GM18868 (cell line): Measurements from ENCODE around the gene CCR9.

ENCODE experiments used
- ATAC-seq: cut with Tn5 transposase; IDR thresholded peaks from one replicate; pipeline ENCODE4 v1.9.1; 2021; ENCODE audit warnings: mild to moderate bottlenecking, moderate library complexity; ENCODE audit not compliant: unreplicated experiment

Gene CCR9

DNA sequence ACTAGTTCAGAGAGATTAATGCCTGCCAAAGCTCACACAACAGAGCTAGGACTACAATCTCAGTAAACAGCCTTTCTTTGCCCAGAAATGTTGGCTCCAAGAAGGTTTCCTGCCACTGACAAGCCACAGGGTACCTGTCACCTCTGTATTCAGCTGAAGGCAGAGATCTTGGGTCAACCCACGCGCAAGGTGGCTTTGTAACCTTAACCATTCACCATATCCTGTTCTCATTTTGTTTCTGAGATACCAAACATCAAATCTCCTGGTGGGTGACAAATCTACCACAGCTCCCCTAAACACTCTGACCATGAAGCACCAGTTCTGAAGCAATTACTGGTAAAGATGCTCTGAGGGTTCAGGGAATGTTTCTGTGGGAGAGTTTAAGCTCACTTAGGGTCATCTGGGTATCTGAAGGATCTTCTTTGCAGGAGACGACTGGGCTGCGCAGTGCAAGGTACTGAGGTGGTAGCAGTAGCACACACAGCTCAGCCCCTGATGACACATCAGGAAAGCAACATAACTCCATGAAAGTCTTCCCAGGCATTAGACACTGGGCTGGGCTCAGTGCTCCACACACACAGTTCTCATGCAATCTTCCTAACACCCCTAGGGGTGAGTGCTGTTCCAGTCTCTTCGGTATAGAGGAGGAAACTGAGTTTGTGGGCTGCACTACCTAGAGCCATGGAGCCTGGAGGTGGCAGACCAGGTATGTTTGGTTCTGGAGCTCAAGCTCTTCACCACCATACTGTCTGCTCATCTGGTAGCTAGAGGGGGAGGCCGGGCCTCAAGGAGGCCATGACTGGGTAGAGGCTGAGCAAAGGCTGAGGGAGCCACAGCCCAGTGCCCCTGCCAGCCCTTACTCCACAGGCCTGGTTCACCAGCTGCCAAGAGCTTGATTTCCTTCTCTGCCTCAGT is 64.6 kb downstream of the CCR9 start:
- no peak for ATAC-seq

DNA sequence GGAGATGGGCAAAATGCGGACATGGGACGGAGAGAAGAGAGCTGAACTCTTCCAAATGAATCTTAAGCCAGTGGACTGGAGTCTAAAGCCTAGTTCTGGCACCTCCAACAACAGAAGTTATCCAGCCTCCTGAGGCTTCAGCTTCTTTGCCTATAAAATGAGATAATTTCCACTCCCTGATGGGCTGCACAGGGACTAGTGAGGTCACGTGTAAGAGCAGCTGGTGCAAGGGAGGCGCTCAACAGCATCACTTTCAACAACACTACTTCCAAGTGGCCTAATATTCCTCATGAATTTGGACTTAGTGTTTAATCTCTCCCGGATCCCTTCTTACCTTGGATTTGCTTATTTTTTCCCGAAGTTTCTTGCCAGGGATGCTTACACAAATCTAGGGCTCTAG is 65.6 kb downstream of the CCR9 start:
- no peak for ATAC-seq

DNA sequence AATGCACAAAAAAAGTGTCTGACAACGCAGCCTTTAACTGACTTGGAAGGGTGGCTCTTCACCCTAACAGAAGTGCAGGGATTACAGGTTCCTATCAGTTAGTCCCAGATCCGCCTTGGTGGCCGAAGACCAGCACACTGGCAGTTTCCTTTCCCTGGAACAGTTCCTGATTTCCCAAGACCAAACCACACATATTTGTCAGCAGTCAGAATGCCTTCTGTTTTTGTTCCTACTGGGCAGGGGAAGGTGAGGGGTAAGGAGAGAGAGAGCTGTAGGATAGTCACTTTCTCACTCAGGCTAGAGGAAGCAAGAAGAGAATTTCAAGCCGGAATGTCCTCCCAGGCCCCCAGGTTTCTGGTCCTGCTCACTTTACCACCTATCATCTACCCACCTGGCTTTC is 66.1 kb downstream of the CCR9 start:
- no peak for ATAC-seq
